DND-41 (cell line): Measurements from ENCODE around the gene EGR4.

Experiments
- EZH2 ChIP-seq: IDR thresholded peaks from 3 replicates; pipeline ENCODE4 v1.6.1; 2012; ENCODE audit warnings: borderline replicate concordance, low read depth, mild to moderate bottlenecking, moderate library complexity, low read length, inconsistent platforms; ENCODE audit not compliant: severe bottlenecking
- TF ChIP-seq, protein P1 (sequence below): IDR thresholded peaks from 2 replicates; pipeline ENCODE4 v1.5.1; 2012; ENCODE audit warnings: borderline replicate concordance, low read length, moderate library complexity, mild to moderate bottlenecking; ENCODE audit not compliant: poor library complexity, severe bottlenecking; ENCODE audit errors: extremely low read depth

DNA sequence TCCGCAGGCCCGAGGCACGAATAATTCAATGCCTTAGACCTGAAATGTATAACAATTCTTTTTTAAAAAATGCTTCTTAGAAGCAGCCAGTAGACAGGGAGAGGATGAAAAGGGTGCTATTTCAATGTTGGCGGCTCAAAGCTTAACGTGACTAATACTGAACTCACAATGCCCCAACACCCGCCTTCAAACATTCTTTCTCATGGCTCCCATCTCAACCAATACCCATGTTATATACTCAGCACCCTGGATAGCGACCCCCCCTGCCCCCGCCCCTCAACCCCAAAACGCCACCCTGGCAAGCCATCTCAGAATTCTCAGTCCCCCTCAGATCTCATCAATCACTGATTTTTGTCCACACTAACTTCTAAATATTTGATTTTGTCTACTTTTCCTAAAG, 13.5 kb downstream of the EGR4 start:
- TF ChIP-seq, protein P1, sequence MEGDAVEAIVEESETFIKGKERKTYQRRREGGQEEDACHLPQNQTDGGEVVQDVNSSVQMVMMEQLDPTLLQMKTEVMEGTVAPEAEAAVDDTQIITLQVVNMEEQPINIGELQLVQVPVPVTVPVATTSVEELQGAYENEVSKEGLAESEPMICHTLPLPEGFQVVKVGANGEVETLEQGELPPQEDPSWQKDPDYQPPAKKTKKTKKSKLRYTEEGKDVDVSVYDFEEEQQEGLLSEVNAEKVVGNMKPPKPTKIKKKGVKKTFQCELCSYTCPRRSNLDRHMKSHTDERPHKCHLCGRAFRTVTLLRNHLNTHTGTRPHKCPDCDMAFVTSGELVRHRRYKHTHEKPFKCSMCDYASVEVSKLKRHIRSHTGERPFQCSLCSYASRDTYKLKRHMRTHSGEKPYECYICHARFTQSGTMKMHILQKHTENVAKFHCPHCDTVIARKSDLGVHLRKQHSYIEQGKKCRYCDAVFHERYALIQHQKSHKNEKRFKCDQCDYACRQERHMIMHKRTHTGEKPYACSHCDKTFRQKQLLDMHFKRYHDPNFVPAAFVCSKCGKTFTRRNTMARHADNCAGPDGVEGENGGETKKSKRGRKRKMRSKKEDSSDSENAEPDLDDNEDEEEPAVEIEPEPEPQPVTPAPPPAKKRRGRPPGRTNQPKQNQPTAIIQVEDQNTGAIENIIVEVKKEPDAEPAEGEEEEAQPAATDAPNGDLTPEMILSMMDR: no peak
- no peak for TF ChIP-seq EZH2
